NCI-H1694 treated with DMSO at 0.1 percent for 48 hours (cell line): ENCODE data around the gene GSTM5.
A peak's percentile ranks its signal among the peaks of the same experiment; 100 is the strongest.
"Not testable (repeated sequence)": the region's sequence is repeated elsewhere in the genome, so short reads cannot be mapped to it uniquely, and the experiment has no call there.

ENCODE experiments used
- DNase-seq: peaks from one replicate; lab custom pipeline; 2025; lab: John Stamatoyannopoulos, UW

GSTM5 gene

GRCh38 chr1:109711593-109712320, at the start of gene GSTM5:
TSS of gene GSTM5 (plus strand) at chr1:109712251. CDS start at chr1:109712313, 62 bp downstream.
- DNase-seq: not testable (repeated sequence)

GRCh38 chr1:109664671-109665070, 47.4 kb upstream of the GSTM5 start:
- DNase-seq: no peak

GRCh38 chr1:109667452-109668122, 44.5 kb upstream of the GSTM5 start, which contains the start of gene GSTM2:
TSS of gene GSTM2 (plus strand) at chr1:109668057. CDS start at chr1:109668116, 59 bp downstream.
- DNase-seq: peak; percentile 57

GRCh38 chr1:109668123-109668775, 43.8 kb upstream of the GSTM5 start:
- no peak for DNase-seq

- DNase-seq: no peak
Measured at GRCh38 chr1:109669246-109669948, 42.7 kb upstream of the GSTM5 start.

- not testable (repeated sequence) for DNase-seq
Measured at GRCh38 chr1:109669949-109670302, 42.1 kb upstream of the GSTM5 start.

GRCh38 chr1:109671067-109671466, 41.0 kb upstream of the GSTM5 start:
- DNase-seq: no peak

GRCh38 chr1:109673861-109674260, 38.2 kb upstream of the GSTM5 start:
- DNase-seq: not testable (repeated sequence)

- not testable (repeated sequence) for DNase-seq
Measured at GRCh38 chr1:109676683-109677381, 35.2 kb upstream of the GSTM5 start.

- no peak for DNase-seq
Measured at GRCh38 chr1:109677459-109677858, 34.6 kb upstream of the GSTM5 start.

GRCh38 chr1:109678637-109679036, 33.4 kb upstream of the GSTM5 start:
- DNase-seq: not testable (repeated sequence)

GRCh38 chr1:109684777-109685176, 27.3 kb upstream of the GSTM5 start:
- DNase-seq: not testable (repeated sequence)

- DNase-seq: not testable (repeated sequence)
Measured at GRCh38 chr1:109685399-109685798, 26.7 kb upstream of the GSTM5 start.

- DNase-seq: not testable (repeated sequence)
Measured at GRCh38 chr1:109685890-109686289, 26.2 kb upstream of the GSTM5 start.

GRCh38 chr1:109687109-109687508, 24.9 kb upstream of the GSTM5 start:
- DNase-seq: not testable (repeated sequence)

GRCh38 chr1:109687641-109688499, 24.2 kb upstream of the GSTM5 start, which contains the start of gene GSTM1:
TSS of gene GSTM1 (plus strand) at chr1:109687817. CDS start at chr1:109687874, 57 bp downstream.
- no peak for DNase-seq

GRCh38 chr1:109689844-109690405, 22.1 kb upstream of the GSTM5 start:
- DNase-seq: no peak

- DNase-seq: no peak
Measured at GRCh38 chr1:109691759-109692158, 20.3 kb upstream of the GSTM5 start.

GRCh38 chr1:109694400-109694799, 17.7 kb upstream of the GSTM5 start:
- not testable (repeated sequence) for DNase-seq

- not testable (repeated sequence) for DNase-seq
Measured at GRCh38 chr1:109695138-109695537, 16.9 kb upstream of the GSTM5 start.
